Common myeloid progenitor, CD34-positive (primary cell): ENCODE results near the gene ZFYVE16. TPM values are rescaled to one million over a fixed set of nuclear protein-coding genes. Genes with fewer than 3 reads are reported as not detected.

Experiments used
- CTCF ChIA-PET: fragments of 350-600 bp; sonication (Branson Sonifier 250); formaldehyde crosslinking; loops from one replicate; lab custom pipeline; 2021; ENCODE audit warnings: antibody characterized with exemption; lab: Charles Lee
- POLR2A ChIA-PET: fragments of 350-600 bp; sonication (Branson Sonifier 250); formaldehyde crosslinking; loops from one replicate; lab custom pipeline; 2021; ENCODE audit warnings: antibody characterized with exemption; lab: Charles Lee
- DNase-seq, 3 donors: peaks; one replicate each; pipeline versions ENCODE4 v3.0.0 to v3.0.0-alpha.2; 2013
- H3K27ac ChIP-seq, 2 experiments: 1 replicate in 1 of 2; 2 replicates in 1 of 2; pipeline ENCODE4 v1.7.0; 2013; ENCODE audit warnings: inconsistent platforms in 2 of 2, low read length in 2 of 2, mild to moderate bottlenecking in 2 of 2, low read depth in 1 of 2, moderate library complexity in 1 of 2; ENCODE audit not compliant: severe bottlenecking in 2 of 2, insufficient read depth in 1 of 2, poor library complexity in 1 of 2
- H3K27me3 ChIP-seq, 5 experiments: replicated peaks in 2 of 5; 1 replicate in 3 of 5; 2 replicates in 2 of 5; pipeline versions ENCODE4 v1.6.1 to v1.7.0; 2013; ENCODE audit warnings: low read length in 4 of 5, mild to moderate bottlenecking in 2 of 5, moderate library complexity in 2 of 5, inconsistent platforms in 1 of 5; ENCODE audit not compliant: insufficient read depth in 5 of 5, control insufficient read depth in 4 of 5
- H3K36me3 ChIP-seq, 4 experiments: 1 replicate in 2 of 4; 2 replicates in 2 of 4; pipeline versions ENCODE4 v1.6.1 to v1.7.0; 2013; ENCODE audit warnings: low read length in 3 of 4, control low read depth in 1 of 4, mild to moderate bottlenecking in 1 of 4; ENCODE audit not compliant: control insufficient read depth in 4 of 4, insufficient read depth in 4 of 4
- H3K4me1 ChIP-seq, 4 experiments: 1 replicate in 3 of 4; 2 replicates in 1 of 4; pipeline versions ENCODE4 v1.6.1 to v1.7.1; 2013; ENCODE audit warnings: low read length in 3 of 4, mild to moderate bottlenecking in 3 of 4, control low read depth in 1 of 4, inconsistent platforms in 1 of 4, moderate library complexity in 1 of 4; ENCODE audit not compliant: control insufficient read depth in 4 of 4, insufficient read depth in 4 of 4; ENCODE audit errors: control extremely low read depth in 1 of 4
- H3K4me3 ChIP-seq, 7 experiments: 1 replicate in 4 of 7; 2 replicates in 3 of 7; pipeline versions ENCODE4 v1.5.1 to v1.7.0; 2013; ENCODE audit warnings: mild to moderate bottlenecking in 7 of 7, low read length in 6 of 7, moderate library complexity in 6 of 7, inconsistent platforms in 2 of 7, low read depth in 2 of 7, control low read depth in 1 of 7; ENCODE audit not compliant: insufficient read depth in 4 of 7, control insufficient read depth in 1 of 7; ENCODE audit errors: extremely low read depth in 1 of 7
- H3K9me3 ChIP-seq, 5 experiments: 1 replicate in 4 of 5; 2 replicates in 1 of 5; pipeline versions ENCODE4 v1.6.1 to v1.7.1; 2013; ENCODE audit warnings: low read length in 4 of 5, mild to moderate bottlenecking in 2 of 5, inconsistent platforms in 1 of 5, low read depth in 1 of 5, moderate library complexity in 1 of 5; ENCODE audit not compliant: control insufficient read depth in 4 of 5, insufficient read depth in 2 of 5; ENCODE audit errors: control extremely low read depth in 1 of 5
- WGBS: methylation state at CpG from one replicate; pipeline ENCODE4 v1.1.5; 2013; ENCODE audit not compliant: insufficient coverage; 5-methylcytosine and 5-hydroxymethylcytosine counted together
- polyA plus RNA-seq: library from polyadenylated mRNA; unstranded; fragments of 120-200 nt; gene quantifications from one replicate; pipeline ENCODE4 v1.2.1, GENCODE V29; 2013

ZFYVE16 gene
- 20.3 TPM for polyA plus RNA-seq

DNA sequence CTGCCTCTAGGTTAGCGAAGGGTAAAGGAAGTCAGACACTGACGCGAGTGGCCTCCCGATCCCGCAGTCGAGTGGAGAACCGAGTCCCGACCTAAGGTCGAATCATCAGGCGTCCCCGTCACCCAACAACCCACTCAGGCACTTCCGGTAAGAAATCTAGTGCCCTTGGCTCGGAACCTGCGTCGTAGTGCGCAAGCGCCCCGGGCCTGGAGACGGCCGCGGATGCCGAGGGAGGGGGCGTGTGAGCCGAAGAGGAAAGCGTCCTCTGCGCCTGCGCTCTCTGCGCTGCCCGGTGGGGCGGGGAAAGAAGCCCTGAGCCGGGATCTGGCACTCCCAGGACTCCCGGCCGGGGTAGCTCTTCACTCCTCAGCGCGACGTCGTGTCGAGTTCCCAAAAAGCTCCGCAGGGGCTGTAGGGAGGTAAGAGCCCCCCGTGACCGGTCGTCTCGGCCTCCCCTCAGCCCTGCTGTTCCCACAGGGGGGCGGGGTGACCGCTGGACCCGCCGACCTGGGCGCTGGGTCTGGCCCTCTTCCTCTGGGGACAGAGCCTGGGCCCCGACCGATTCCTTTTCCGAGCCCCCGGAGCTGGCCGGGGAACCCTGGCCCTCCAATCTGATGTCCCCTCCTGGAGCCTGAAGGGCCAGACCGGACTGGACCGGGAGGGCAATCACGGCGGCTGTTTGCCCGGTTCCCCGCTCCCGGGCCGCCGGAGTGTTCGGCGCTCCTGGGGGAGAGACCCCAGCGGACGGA is at the start of gene ZFYVE16:
ZFYVE16 (plus strand) TSS at position 330 of the 749 bp plus-strand sequence. CDS start 26,084 bp downstream, outside the sequence.
- H3K27ac ChIP-seq: peak within 1 kb of the TSS; percentile 91 to 96
- DNase-seq: peak; percentile 96 to 98 (median 98)
- no peaks in the 10 kb centered on the region for H3K9me3 ChIP-seq
- POLR2A ChIA-PET: interaction anchor here (1.0 kb wide), 1 partner anchor 79 kb away, joined by 3 read pairs; no protein-coding TSS in a partner anchor
- peaks cover 0 to 2% (median 0%) of the 10 kb centered on the region in 4 experiments for H3K36me3 ChIP-seq
- H3K4me3 ChIP-seq: peak within 1 kb of the TSS; percentile 88 to 98 (median 92)
- CTCF ChIA-PET: interaction anchor here (0.9 kb wide), 1 partner anchor 62 kb away, joined by 3 read pairs; no protein-coding TSS in a partner anchor
- 0% methylated on average over 62 of the region's 66 CpGs for WGBS
- no peaks in the 10 kb centered on the region for H3K27me3 ChIP-seq
- H3K4me1 ChIP-seq: peaks cover 9 to 24% (median 14%) of the 10 kb centered on the region in 4 experiments

DNA sequence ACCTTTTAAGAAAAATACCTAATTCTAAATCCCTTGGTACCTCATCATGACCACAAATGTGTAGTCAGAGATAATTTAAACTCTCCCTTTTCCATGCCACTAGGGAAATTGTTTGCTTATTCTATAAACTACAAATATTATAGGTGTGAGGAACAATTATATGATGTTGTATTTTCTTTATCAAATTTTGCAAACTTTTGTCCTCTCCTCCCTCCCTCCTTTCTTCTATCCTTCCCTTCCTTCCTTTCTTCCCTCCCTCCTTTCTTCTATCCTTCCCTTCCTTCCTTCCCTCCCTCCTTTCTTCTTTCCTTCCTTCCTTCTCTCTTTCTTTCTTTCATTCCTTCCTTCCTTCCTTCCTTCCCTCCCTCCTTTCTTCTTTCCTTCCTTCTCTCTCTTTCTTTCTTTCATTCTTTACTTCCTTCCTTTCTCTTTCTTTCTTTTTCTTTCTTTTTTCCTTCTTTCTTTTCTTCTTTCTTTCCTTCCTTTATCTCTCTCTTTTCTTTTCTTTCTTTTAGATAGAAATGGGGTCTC is 46.9 kb upstream of the ZFYVE16 start:
- Histone ChIP-seq H3K27me3 (no peaks in the 10 kb centered on the region), H3K4me3 (no peak overlapping the region), H3K36me3 (no peaks in the 10 kb centered on the region), H3K27ac (no peak overlapping the region), H3K9me3 (peaks cover 0 to 1% (median 0%) of the 10 kb centered on the region in 5 experiments), H3K4me1 (no peaks in the 10 kb centered on the region)
- POLR2A ChIA-PET: no interaction called here
- no peak for DNase-seq
- CTCF ChIA-PET: no interaction called here

DNA sequence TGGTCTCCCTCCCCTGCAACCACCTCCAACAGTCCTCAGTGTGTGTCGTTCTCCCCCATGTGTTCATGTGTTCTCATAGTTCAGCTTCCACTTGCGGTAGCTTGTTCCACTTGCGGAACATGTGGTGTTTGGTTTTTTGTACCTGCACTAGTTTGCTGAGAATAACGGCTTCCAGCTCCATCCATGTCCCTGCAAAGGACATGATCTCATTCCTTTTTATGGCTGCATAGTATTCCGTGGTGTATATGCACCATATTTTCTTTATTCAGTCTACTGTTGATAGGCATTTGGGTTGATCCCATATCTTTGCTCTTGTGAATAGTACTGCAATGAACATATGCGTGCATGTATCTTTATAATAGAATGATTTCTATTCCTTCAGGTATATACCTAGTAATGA is 43.0 kb upstream of the ZFYVE16 start:
- ChIA-PET POLR2A (no interaction called here), CTCF (interaction anchor here (1.3 kb wide), 1 partner anchor 18 kb away, joined by 3 read pairs; no protein-coding TSS in a partner anchor)
- H3K27me3 ChIP-seq: no peaks in the 10 kb centered on the region
- 100% methylated on average over 2 of the region's 6 CpGs for WGBS
- H3K36me3 ChIP-seq: no peaks in the 10 kb centered on the region
- H3K27ac ChIP-seq: no peak overlapping the region
- H3K4me1 ChIP-seq: no peaks in the 10 kb centered on the region
- H3K4me3 ChIP-seq: no peak overlapping the region
- DNase-seq: no peak
- peaks cover 0 to 1% (median 0%) of the 10 kb centered on the region in 5 experiments for H3K9me3 ChIP-seq

DNA sequence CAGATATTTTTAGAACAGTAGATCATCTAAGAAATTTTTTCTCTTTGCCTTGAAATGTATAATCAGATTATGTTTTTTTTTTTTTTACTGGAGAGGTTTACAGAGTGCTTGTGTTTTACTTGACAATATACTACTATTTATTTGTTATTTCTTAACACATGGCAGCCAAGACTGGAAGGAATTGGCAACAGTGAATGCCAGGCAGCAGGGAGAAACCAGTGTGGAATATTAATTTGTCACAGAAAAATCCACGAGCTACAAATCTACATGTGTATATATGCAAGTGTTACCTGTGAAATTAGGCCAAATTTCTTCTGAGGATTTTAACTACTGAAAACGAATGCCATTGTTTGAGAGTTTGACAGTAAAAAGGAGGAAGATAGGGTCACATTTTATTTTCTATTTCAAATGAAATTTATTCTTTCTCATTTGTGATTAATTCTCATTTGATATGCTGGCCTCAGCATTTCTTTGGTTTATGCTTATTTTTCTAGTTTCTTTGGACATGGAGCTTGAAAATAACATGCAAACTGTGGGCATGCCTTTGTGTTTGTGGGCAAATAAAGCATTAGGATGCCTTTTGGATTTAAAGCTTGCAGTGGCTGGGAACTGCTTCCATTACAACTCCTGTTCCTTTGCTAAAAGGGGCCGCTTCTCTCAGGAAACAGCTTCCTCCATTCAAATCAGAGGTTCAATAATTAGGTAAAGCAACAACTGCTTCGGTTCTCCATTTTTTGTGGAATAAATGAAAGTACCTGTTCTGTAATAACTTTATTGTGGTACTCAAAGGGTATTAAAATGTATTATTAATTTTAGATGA is 39.0 kb upstream of the ZFYVE16 start:
- POLR2A ChIA-PET: no interaction called here
- no peak overlapping the region for H3K27ac ChIP-seq
- no peaks in the 10 kb centered on the region for H3K27me3 ChIP-seq
- H3K4me3 ChIP-seq: no peak overlapping the region
- H3K4me1 ChIP-seq: peaks cover 0 to 3% (median 0%) of the 10 kb centered on the region in 4 experiments
- 100% methylated on average over 1 of the region's 4 CpGs for WGBS
- DNase-seq: no peak
- no peaks in the 10 kb centered on the region for H3K36me3 ChIP-seq
- CTCF ChIA-PET: no interaction called here
- peaks cover 0 to 4% (median 3%) of the 10 kb centered on the region in 5 experiments for H3K9me3 ChIP-seq

DNA sequence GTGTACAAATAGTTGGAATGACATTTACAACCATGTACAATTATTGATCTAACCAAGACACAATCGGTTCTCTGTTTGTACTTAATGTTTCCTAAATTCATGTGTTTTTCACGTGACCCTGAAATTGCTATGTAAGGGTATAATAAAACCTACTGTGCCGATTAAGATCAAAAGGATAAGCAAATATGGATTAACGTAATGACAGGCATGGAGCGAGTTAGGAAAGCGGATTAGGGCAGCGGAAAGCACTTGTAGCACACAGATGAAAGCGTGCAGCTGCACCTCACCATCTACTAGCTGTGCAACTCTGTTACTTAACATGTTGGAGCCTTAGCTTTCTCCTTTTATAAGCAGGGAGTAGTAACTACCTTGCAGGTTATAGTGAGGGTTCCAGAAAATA is 38.3 kb upstream of the ZFYVE16 start:
- Histone ChIP-seq H3K4me3 (no peak overlapping the region), H3K4me1 (peaks cover 0 to 3% (median 0%) of the 10 kb centered on the region in 4 experiments), H3K9me3 (peaks cover 0 to 4% (median 3%) of the 10 kb centered on the region in 5 experiments), H3K27me3 (no peaks in the 10 kb centered on the region), H3K36me3 (no peaks in the 10 kb centered on the region), H3K27ac (no peak overlapping the region)
- POLR2A ChIA-PET: no interaction called here
- WGBS: 100% methylated on average over 7 of the region's 8 CpGs
- CTCF ChIA-PET: no interaction called here
- DNase-seq: no peak

DNA sequence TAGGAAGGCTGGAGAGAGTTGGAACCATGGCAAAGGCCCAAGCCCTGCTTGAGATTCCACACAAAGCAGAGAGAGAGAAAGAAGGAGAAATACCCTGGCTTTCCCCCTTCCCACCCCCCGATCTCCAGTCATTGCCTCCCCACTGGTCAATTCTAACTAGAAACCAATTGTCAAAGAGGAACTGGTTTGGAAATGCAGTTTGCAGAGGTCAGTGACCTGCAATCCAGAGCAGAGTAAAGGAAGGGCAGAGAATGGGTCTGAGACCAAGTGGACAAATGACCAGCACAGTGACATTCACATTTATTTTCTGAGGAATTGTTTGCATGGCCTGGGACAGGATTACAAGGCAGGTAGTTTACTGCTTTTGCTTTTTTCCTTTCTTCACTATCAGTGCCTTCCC is 37.5 kb upstream of the ZFYVE16 start:
- ChIA-PET CTCF (interaction anchor here (0.6 kb wide), 1 partner anchor 316 kb away, joined by 3 read pairs; no protein-coding TSS in a partner anchor), POLR2A (no interaction called here)
- peaks cover 0 to 3% (median 0%) of the 10 kb centered on the region in 4 experiments for H3K4me1 ChIP-seq
- H3K27me3 ChIP-seq: no peaks in the 10 kb centered on the region
- H3K27ac ChIP-seq: no peak overlapping the region
- WGBS: no CpG with 5 or more reads among the region's 1 CpG
- H3K36me3 ChIP-seq: no peaks in the 10 kb centered on the region
- peaks cover 0 to 4% (median 3%) of the 10 kb centered on the region in 5 experiments for H3K9me3 ChIP-seq
- DNase-seq: no peak
- no peak overlapping the region for H3K4me3 ChIP-seq
